Measurements from ENCODE around the gene ADAM12. TPM values are rescaled to one million over a fixed set of nuclear protein-coding genes. Genes with fewer than 3 reads are reported as not detected.

ADAM12 gene
- total RNA-seq, 1 experiment from 2014 or later = not detected

DNA sequence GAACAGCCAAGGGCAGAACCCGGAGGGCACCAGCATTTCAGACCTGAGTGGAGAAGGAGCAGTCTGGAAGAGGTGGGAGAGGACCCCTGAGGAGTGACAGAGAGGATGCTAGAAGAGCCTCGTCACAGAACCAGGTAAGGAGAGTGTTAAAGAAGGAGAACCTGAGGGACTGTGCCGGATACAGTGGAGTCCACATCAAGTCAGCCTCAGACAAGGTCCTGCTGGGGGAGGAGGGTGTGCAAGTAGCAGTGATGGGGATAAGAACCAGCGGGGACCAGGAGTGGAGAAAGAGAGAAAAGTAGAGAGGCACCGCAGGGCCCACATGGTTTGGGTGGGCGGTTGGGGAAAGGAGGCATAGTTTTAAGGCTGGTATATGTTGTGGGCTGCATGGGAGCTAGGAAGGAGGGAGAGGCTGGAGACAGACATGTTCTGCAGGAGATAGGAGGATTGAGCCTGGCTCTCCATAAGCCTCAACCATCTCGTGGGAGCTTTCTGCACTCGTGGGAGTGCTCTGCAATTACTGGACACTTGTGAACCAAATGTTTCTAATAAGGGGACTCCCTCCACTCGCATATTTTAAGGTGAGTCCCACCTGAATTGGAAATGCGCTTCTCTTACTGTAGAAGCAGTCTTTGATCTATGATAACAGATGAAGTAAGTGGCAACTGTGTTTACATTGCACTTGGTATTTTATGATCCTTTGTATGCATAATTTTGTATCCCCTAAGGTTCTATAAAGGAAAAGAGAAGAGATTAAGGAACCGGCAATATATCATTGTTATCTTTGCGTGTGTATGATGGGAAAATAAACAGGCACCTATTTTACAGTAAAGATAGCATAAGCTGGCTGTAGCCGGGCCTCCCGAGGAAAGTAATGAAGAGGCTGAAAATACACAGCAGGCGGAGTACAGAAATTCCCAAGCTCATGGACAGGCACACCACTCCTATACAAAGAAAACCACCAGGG is 154.8 kb downstream of the ADAM12 start:
- H3K9me3 ChIP-seq (ENCODE audit: control insufficient read depth in 1 of 2, insufficient read depth in 1 of 2, low read depth in 1 of 2, low read length in 2 of 2) = no peaks in the 10 kb centered on the region
- H3K9ac ChIP-seq (ENCODE audit: low read length) = no peak overlapping the region
- BruUV-seq (replicated peaks) = no TSS peak
- no peak for ATAC-seq
- no peak overlapping the region for H2AFZ ChIP-seq (ENCODE audit: low read depth, low read length, poor library complexity, severe bottlenecking)
- no peaks in the 10 kb centered on the region for H3K79me2 ChIP-seq (ENCODE audit: insufficient read depth, low read length)
- TF ChIP-seq TCF7L2 (IDR thresholded peaks at IDR 0.05; ENCODE audit: borderline replicate concordance, extremely low read depth, insufficient read depth, insufficient read length) = no peak
- TF ChIP-seq SRF (IDR thresholded peaks at IDR 0.05; ENCODE audit: low read depth) = no peak
- no peaks in the 10 kb centered on the region for H3K9me2 ChIP-seq (ENCODE audit: insufficient read depth)
- H3K4me3 ChIP-seq (replicated peaks in 1 of 2; ENCODE audit: low read depth in 1 of 2, low read length in 2 of 2) = no peak overlapping the region
- no peaks in the 10 kb centered on the region for H4K20me1 ChIP-seq (ENCODE audit: insufficient read depth)
- peaks cover 45% of the 10 kb centered on the region for H3K27me3 ChIP-seq (ENCODE audit: insufficient read depth, low read length)
- ChIA-PET POLR2A (no interaction called here), RAD21 (ENCODE audit: low non-redundant PET in 1 of 2, low total read pairs in 2 of 2, uncharacterized antibody in 2 of 2, unreplicated experiment in 2 of 2) (no interaction called here), CTCF (no interaction called here)
- H3K4me1 ChIP-seq (ENCODE audit: control insufficient read depth in 1 of 2, insufficient read depth in 2 of 2, low read length in 2 of 2) = no peaks in the 10 kb centered on the region
- intact Hi-C loops (cut with micrococcal nuclease) = no loop called here
- no peaks in the 10 kb centered on the region for H3K36me3 ChIP-seq (ENCODE audit: control insufficient read depth in 1 of 2, insufficient read depth in 2 of 2, low read length in 2 of 2)
- DNase-seq (ENCODE audit: low read depth, low spot score) = no peak
- H3K27ac ChIP-seq (ENCODE audit: low read depth, low read length) = no peak overlapping the region
- no peak overlapping the region for H3K4me2 ChIP-seq (ENCODE audit: low read length)

GRCh38 chr10:126230587-126230986 is 157.7 kb downstream of the ADAM12 start:
- ATAC-seq = no peak

More at GRCh38 chr10:126230587-126230986, 157.7 kb downstream of the ADAM12 start:
- Histone ChIP-seq H3K27me3 (ENCODE audit: insufficient read depth, low read length) (peaks cover 53% of the 10 kb centered on the region), H3K27ac (ENCODE audit: low read depth, low read length) (no peak overlapping the region), H3K4me3 (replicated peaks in 1 of 2; ENCODE audit: low read depth in 1 of 2, low read length in 2 of 2) (no peak overlapping the region), H3K4me2 (ENCODE audit: low read length) (no peak overlapping the region), H3K9me3 (ENCODE audit: control insufficient read depth in 1 of 2, insufficient read depth in 1 of 2, low read depth in 1 of 2, low read length in 2 of 2) (no peaks in the 10 kb centered on the region), H3K36me3 (ENCODE audit: control insufficient read depth in 1 of 2, insufficient read depth in 2 of 2, low read length in 2 of 2) (no peaks in the 10 kb centered on the region), H3K79me2 (ENCODE audit: insufficient read depth, low read length) (no peaks in the 10 kb centered on the region), H2AFZ (ENCODE audit: low read depth, low read length, poor library complexity, severe bottlenecking) (no peak overlapping the region), H3K9me2 (ENCODE audit: insufficient read depth) (no peaks in the 10 kb centered on the region), H3K4me1 (ENCODE audit: control insufficient read depth in 1 of 2, insufficient read depth in 2 of 2, low read length in 2 of 2) (no peaks in the 10 kb centered on the region), H4K20me1 (ENCODE audit: insufficient read depth) (no peaks in the 10 kb centered on the region), H3K9ac (ENCODE audit: low read length) (no peak overlapping the region)
- TF ChIP-seq EZH2 (IDR thresholded peaks at IDR 0.05) (no peak), JUND (IDR thresholded peaks at IDR 0.05) (no peak), EZH2phosphoT487 (IDR thresholded peaks at IDR 0.05; ENCODE audit: borderline replicate concordance) (no peak)
- TF ChIP-seq, protein P1, sequence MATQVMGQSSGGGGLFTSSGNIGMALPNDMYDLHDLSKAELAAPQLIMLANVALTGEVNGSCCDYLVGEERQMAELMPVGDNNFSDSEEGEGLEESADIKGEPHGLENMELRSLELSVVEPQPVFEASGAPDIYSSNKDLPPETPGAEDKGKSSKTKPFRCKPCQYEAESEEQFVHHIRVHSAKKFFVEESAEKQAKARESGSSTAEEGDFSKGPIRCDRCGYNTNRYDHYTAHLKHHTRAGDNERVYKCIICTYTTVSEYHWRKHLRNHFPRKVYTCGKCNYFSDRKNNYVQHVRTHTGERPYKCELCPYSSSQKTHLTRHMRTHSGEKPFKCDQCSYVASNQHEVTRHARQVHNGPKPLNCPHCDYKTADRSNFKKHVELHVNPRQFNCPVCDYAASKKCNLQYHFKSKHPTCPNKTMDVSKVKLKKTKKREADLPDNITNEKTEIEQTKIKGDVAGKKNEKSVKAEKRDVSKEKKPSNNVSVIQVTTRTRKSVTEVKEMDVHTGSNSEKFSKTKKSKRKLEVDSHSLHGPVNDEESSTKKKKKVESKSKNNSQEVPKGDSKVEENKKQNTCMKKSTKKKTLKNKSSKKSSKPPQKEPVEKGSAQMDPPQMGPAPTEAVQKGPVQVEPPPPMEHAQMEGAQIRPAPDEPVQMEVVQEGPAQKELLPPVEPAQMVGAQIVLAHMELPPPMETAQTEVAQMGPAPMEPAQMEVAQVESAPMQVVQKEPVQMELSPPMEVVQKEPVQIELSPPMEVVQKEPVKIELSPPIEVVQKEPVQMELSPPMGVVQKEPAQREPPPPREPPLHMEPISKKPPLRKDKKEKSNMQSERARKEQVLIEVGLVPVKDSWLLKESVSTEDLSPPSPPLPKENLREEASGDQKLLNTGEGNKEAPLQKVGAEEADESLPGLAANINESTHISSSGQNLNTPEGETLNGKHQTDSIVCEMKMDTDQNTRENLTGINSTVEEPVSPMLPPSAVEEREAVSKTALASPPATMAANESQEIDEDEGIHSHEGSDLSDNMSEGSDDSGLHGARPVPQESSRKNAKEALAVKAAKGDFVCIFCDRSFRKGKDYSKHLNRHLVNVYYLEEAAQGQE (IDR thresholded peaks at IDR 0.05; ENCODE audit: low read depth) = no peak
- no TSS peak for BruUV-seq (replicated peaks)
- ChIA-PET CTCF (interaction anchor here (0.7 kb wide), 1 partner anchor 27 kb away, joined by 3 read pairs; no protein-coding TSS in a partner anchor), POLR2A (no interaction called here), RAD21 (ENCODE audit: low non-redundant PET in 1 of 2, low total read pairs in 2 of 2, uncharacterized antibody in 2 of 2, unreplicated experiment in 2 of 2) (no interaction called here)
- no peak for DNase-seq (ENCODE audit: low read depth, low spot score)
- intact Hi-C loops (cut with micrococcal nuclease) = no loop called here
